ENCODE measurements around the gene MGLL.

The MGLL gene

DNA sequence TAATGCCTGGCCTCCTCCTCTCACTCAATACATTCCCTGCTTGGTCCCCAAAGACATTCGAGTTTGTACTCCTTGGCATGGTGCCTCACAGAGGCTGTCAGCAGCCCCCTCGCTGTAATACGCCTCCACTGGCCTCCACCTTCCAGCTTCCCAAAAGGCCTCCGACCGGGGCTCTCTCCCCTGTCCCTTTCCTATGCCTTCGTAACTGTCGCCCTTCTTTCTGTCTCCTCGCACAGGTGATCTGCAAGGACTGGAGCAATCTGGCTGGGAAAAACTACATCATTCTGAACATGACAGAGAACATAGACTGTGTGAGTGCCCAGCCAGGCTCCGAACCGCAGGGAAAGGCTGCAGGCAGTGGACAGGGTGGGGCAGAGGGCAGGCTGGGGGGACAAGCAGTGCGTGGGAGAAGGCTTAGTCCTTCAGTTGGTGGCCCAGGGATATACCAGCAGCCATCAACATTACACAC lies 160.3 kb downstream of the MGLL start:
- Histone ChIP-seq H3K4me2 (ENCODE audit: insufficient read depth, low read length) (no peak overlapping the region), H3K36me3 (ENCODE audit: insufficient read depth, low read length) (no peaks in the 10 kb centered on the region), H3K4me1 (ENCODE audit: insufficient read depth, low read length) (no peaks in the 10 kb centered on the region), H3K4me3 (ENCODE audit: low read depth in 1 of 2, low read length in 2 of 2) (no peak overlapping the region), H3K79me2 (ENCODE audit: insufficient read depth, low read length) (no peaks in the 10 kb centered on the region), H4K20me1 (ENCODE audit: insufficient read depth, low read length) (no peaks in the 10 kb centered on the region), H3K27ac (ENCODE audit: low read length) (no peak overlapping the region), H3K27me3 (ENCODE audit: insufficient read depth, low read length, poor library complexity) (peaks cover 10% of the 10 kb centered on the region), H2AFZ (ENCODE audit: low read depth, low read length) (no peak overlapping the region), H3K9me3 (ENCODE audit: insufficient read depth, low read length, severe bottlenecking) (no peaks in the 10 kb centered on the region), H3K9ac (ENCODE audit: low read depth, low read length) (no peak overlapping the region)
- DNase-seq, result no peak
- no peak for TF ChIP-seq EZH2 (IDR thresholded peaks at IDR 0.05; ENCODE audit: borderline replicate concordance, low read depth, low read length, severe bottlenecking)
- TF ChIP-seq, protein P1, sequence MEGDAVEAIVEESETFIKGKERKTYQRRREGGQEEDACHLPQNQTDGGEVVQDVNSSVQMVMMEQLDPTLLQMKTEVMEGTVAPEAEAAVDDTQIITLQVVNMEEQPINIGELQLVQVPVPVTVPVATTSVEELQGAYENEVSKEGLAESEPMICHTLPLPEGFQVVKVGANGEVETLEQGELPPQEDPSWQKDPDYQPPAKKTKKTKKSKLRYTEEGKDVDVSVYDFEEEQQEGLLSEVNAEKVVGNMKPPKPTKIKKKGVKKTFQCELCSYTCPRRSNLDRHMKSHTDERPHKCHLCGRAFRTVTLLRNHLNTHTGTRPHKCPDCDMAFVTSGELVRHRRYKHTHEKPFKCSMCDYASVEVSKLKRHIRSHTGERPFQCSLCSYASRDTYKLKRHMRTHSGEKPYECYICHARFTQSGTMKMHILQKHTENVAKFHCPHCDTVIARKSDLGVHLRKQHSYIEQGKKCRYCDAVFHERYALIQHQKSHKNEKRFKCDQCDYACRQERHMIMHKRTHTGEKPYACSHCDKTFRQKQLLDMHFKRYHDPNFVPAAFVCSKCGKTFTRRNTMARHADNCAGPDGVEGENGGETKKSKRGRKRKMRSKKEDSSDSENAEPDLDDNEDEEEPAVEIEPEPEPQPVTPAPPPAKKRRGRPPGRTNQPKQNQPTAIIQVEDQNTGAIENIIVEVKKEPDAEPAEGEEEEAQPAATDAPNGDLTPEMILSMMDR (IDR thresholded peaks at IDR 0.05; ENCODE audit: borderline replicate concordance, extremely low read depth, low read length, poor library complexity, severe bottlenecking), result no peak
- no peak for ATAC-seq (ENCODE audit: insufficient read depth, low read depth)

DNA sequence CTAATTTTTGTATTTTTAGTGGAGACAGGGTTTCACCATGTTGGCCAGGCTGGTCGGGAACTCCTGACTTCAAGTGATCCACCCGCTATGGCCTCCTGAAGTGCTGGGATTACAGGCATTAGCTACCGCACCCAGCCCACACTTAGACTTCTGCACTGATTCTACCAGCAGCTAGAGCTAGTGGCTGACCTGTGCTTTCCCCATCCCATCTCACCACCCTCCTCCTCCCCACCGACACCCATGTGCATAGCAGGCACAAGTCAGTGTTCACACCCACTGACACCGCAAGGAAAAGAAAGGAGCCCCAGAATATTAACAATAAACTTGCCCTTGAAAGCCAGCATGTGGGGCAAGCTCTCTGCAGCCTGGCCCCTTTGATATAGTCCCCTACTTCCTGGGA lies 160.7 kb downstream of the MGLL start:
- TF ChIP-seq EZH2 (IDR thresholded peaks at IDR 0.05; ENCODE audit: borderline replicate concordance, low read depth, low read length, severe bottlenecking), result no peak
- TF ChIP-seq, protein P1 (IDR thresholded peaks at IDR 0.05; ENCODE audit: borderline replicate concordance, extremely low read depth, low read length, poor library complexity, severe bottlenecking), result no peak

DNA sequence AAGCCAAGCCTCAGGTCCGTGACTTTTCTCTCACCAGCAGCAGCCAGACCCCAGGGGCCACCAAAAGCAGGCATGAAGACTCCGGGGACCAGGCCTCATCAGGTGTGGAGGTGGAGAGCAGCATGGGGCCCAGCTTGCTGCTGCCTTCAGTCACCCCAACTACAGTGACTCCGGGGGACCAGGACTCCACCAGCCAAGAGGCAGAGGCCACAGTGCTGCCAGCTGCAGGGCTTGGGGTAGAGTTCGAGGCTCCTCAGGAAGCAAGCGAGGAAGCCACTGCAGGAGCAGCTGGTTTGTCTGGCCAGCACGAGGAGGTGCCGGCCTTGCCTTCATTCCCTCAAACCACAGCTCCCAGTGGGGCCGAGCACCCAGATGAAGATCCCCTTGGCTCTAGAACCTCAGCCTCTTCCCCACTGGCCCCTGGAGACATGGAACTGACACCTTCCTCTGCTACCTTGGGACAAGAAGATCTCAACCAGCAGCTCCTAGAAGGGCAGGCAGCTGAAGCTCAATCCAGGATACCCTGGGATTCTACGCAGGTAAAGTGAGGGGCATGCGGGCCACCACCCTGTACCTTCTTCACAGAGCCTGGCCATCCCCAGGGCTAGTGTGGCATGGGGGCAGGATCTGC lies 161.6 kb downstream of the MGLL start:
- Histone ChIP-seq H3K4me3 (ENCODE audit: low read depth in 1 of 2, low read length in 2 of 2) (no peak overlapping the region), H3K4me1 (ENCODE audit: insufficient read depth, low read length) (no peaks in the 10 kb centered on the region), H3K9me3 (ENCODE audit: insufficient read depth, low read length, severe bottlenecking) (no peaks in the 10 kb centered on the region), H4K20me1 (ENCODE audit: insufficient read depth, low read length) (no peaks in the 10 kb centered on the region), H3K79me2 (ENCODE audit: insufficient read depth, low read length) (no peaks in the 10 kb centered on the region), H3K4me2 (ENCODE audit: insufficient read depth, low read length) (no peak overlapping the region), H3K9ac (ENCODE audit: low read depth, low read length) (no peak overlapping the region), H3K27ac (ENCODE audit: low read length) (no peak overlapping the region), H3K27me3 (ENCODE audit: insufficient read depth, low read length, poor library complexity) (peaks cover 10% of the 10 kb centered on the region), H3K36me3 (ENCODE audit: insufficient read depth, low read length) (no peaks in the 10 kb centered on the region), H2AFZ (ENCODE audit: low read depth, low read length) (no peak overlapping the region)
- DNase-seq (no peak), ATAC-seq (ENCODE audit: insufficient read depth, low read depth) (no peak)
- TF ChIP-seq, protein P1 (IDR thresholded peaks at IDR 0.05; ENCODE audit: borderline replicate concordance, extremely low read depth, low read length, poor library complexity, severe bottlenecking), result no peak
- TF ChIP-seq EZH2 (IDR thresholded peaks at IDR 0.05; ENCODE audit: borderline replicate concordance, low read depth, low read length, severe bottlenecking), result no peak

More for the DNA sequence above, 160.7 kb downstream of the MGLL start:
- Histone ChIP-seq H3K79me2 (ENCODE audit: insufficient read depth, low read length) (no peaks in the 10 kb centered on the region), H3K4me2 (ENCODE audit: insufficient read depth, low read length) (no peak overlapping the region), H3K27me3 (ENCODE audit: insufficient read depth, low read length, poor library complexity) (peaks cover 10% of the 10 kb centered on the region), H3K36me3 (ENCODE audit: insufficient read depth, low read length) (no peaks in the 10 kb centered on the region), H3K4me1 (ENCODE audit: insufficient read depth, low read length) (no peaks in the 10 kb centered on the region), H2AFZ (ENCODE audit: low read depth, low read length) (no peak overlapping the region), H3K27ac (ENCODE audit: low read length) (no peak overlapping the region), H3K9me3 (ENCODE audit: insufficient read depth, low read length, severe bottlenecking) (no peaks in the 10 kb centered on the region), H3K9ac (ENCODE audit: low read depth, low read length) (no peak overlapping the region), H4K20me1 (ENCODE audit: insufficient read depth, low read length) (no peaks in the 10 kb centered on the region), H3K4me3 (ENCODE audit: low read depth in 1 of 2, low read length in 2 of 2) (no peak overlapping the region)
- ATAC-seq (ENCODE audit: insufficient read depth, low read depth), result no peak
- no peak for DNase-seq
